Tibial nerve (tissue), 4 donors: Measurements from ENCODE around the gene ZNF653. TPM values are rescaled to one million over a fixed set of nuclear protein-coding genes. Genes with fewer than 3 reads are reported as not detected.

Experiments
- DNase-seq, 2 donors: peaks; one replicate each; pipeline ENCODE4 v3.0.0-alpha.2; 2019; ENCODE audit warnings: low spot score in 2 of 2
- H3K27ac ChIP-seq, 4 donors: fragments of 200-600 bp; sonication (generic) in 3 of 4; one replicate each; pipeline ENCODE4 v1.5.1; 2017 to 2019; ENCODE audit warnings: mild to moderate bottlenecking in 1 of 4
- H3K27me3 ChIP-seq, 2 donors: fragments of 200-600 bp; sonication (generic) in 1 of 2; one replicate each; pipeline versions ENCODE4 v1.5.1 to v1.6.0; 2017 to 2019
- H3K36me3 ChIP-seq, 3 donors: fragments of 200-600 bp; sonication (generic); one replicate each; pipeline ENCODE4 v1.5.1; 2018 to 2019
- H3K4me1 ChIP-seq, 4 donors: fragments of 200-600 bp; sonication (generic) in 3 of 4; one replicate each; pipeline ENCODE4 v1.5.1; 2017 to 2019
- H3K4me3 ChIP-seq, 4 donors: fragments of 200-600 bp; sonication (generic) in 3 of 4; one replicate each; pipeline ENCODE4 v1.5.1; 2017 to 2019; ENCODE audit warnings: mild to moderate bottlenecking in 1 of 4, moderate library complexity in 1 of 4
- H3K9me3 ChIP-seq, 4 donors: fragments of 200-600 bp; sonication (generic) in 3 of 4; one replicate each; pipeline ENCODE4 v1.5.1; 2017 to 2019
- EP300 ChIP-seq, 2 donors: sonication (generic); formaldehyde crosslinking; IDR thresholded peaks; one replicate each; pipeline ENCODE4 v1.6.1; 2017; ENCODE audit warnings: antibody characterized with exemption in 2 of 2, mild to moderate bottlenecking in 1 of 2
- POLR2A ChIP-seq, 2 donors: fragments of 450-650 bp; IDR thresholded peaks; one replicate each; pipeline ENCODE4 v1.6.1; 2017; ENCODE audit warnings: antibody characterized with exemption in 2 of 2, mild to moderate bottlenecking in 2 of 2, moderate library complexity in 2 of 2
- WGBS, 2 donors: methylation state at CpG; one replicate each; pipeline ENCODE4 v1.1.5; 2018; 5-methylcytosine and 5-hydroxymethylcytosine counted together
- total RNA-seq, 4 donors: library from RNA; depleted of rRNA; stranded (reverse); fragments of >200 nt; gene quantifications; one replicate each; pipeline ENCODE4 v1.1.0, GENCODE V29; 2016
- TF ChIP-seq, protein P1 (sequence below), 5 experiments: fragments of 200-600 bp in 3 of 5; fragments of 450-650 bp in 2 of 5; sonication (generic) in 3 of 5; IDR thresholded peaks; one replicate each; pipeline ENCODE4 v1.5.1; 2016 to 2019; ENCODE audit warnings: antibody characterized with exemption in 5 of 5, mild to moderate bottlenecking in 3 of 5, moderate library complexity in 2 of 5

Gene ZNF653
- total RNA-seq, 4 donors from 2014 or later = 7.2 to 22.9 (median 11.7) TPM

- peaks cover 0 to 65% of the 10 kb centered on the region in 2 donors for H3K27me3 ChIP-seq
- no peak overlapping the region for H3K27ac ChIP-seq
- H3K4me3 ChIP-seq = peak overlapping the region; percentile 15 to 46 (median 29)
- WGBS, 2 donors = 5 to 6% methylated on average over 17 to 32 of the region's 58 CpGs
- peaks cover 0 to 5% (median 0%) of the 10 kb centered on the region in 4 donors for H3K9me3 ChIP-seq
- TF ChIP-seq POLR2A (IDR thresholded peaks at IDR 0.05) (no peak), EP300 (IDR thresholded peaks at IDR 0.05) (peak in 1 of 2 donors; percentile 51)
- TF ChIP-seq, protein P1, sequence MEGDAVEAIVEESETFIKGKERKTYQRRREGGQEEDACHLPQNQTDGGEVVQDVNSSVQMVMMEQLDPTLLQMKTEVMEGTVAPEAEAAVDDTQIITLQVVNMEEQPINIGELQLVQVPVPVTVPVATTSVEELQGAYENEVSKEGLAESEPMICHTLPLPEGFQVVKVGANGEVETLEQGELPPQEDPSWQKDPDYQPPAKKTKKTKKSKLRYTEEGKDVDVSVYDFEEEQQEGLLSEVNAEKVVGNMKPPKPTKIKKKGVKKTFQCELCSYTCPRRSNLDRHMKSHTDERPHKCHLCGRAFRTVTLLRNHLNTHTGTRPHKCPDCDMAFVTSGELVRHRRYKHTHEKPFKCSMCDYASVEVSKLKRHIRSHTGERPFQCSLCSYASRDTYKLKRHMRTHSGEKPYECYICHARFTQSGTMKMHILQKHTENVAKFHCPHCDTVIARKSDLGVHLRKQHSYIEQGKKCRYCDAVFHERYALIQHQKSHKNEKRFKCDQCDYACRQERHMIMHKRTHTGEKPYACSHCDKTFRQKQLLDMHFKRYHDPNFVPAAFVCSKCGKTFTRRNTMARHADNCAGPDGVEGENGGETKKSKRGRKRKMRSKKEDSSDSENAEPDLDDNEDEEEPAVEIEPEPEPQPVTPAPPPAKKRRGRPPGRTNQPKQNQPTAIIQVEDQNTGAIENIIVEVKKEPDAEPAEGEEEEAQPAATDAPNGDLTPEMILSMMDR (IDR thresholded peaks at IDR 0.05) = peak; percentile 88 to 98 (median 90)
- DNase-seq = peak; percentile 55 to 71
- H3K4me1 ChIP-seq = peaks cover 0 to 47% (median 22%) of the 10 kb centered on the region in 4 donors
- H3K36me3 ChIP-seq = peaks cover 0 to 45% (median 6%) of the 10 kb centered on the region in 3 donors
Measured at GRCh38 chr19:11482384-11483050, 23.1 kb downstream of the ZNF653 start.

GRCh38 chr19:11481534-11482383 is 23.9 kb downstream of the ZNF653 start:
- peak in 1 of 2 donors; percentile 34 for DNase-seq

GRCh38 chr19:11480715-11481533 is 24.7 kb downstream of the ZNF653 start, which contains the start of gene ELAVL3:
ELAVL3 (minus strand) TSS chr19:11481046; CDS start chr19:11480608, 438 bp downstream.
- no peak for DNase-seq
- Histone ChIP-seq H3K4me3 (peak within 1 kb of the TSS in 1 of 4 donors; percentile 46), H3K9me3 (peaks cover 0 to 5% (median 0%) of the 10 kb centered on the region in 4 donors), H3K36me3 (peaks cover 0 to 29% (median 6%) of the 10 kb centered on the region in 3 donors), H3K4me1 (peaks cover 0 to 47% (median 22%) of the 10 kb centered on the region in 4 donors), H3K27me3 (peaks cover 0 to 65% of the 10 kb centered on the region in 2 donors), H3K27ac (no peak within 1 kb of the TSS)
- WGBS, 2 donors = 18% methylated on average over 19 to 23 of the region's 77 CpGs
- TF ChIP-seq EP300 (IDR thresholded peaks at IDR 0.05) = no peak
- no peak for TF ChIP-seq POLR2A (IDR thresholded peaks at IDR 0.05)
- TF ChIP-seq, protein P1 (IDR thresholded peaks at IDR 0.05) = no peak

More at GRCh38 chr19:11481534-11482383, 23.9 kb downstream of the ZNF653 start:
- H3K4me3 ChIP-seq = peak overlapping the region in 3 of 4 donors; percentile 15 to 46 (median 33)
- H3K27ac ChIP-seq = no peak overlapping the region
- H3K9me3 ChIP-seq = peaks cover 0 to 5% (median 0%) of the 10 kb centered on the region in 4 donors
- H3K36me3 ChIP-seq = peaks cover 0 to 37% (median 6%) of the 10 kb centered on the region in 3 donors
- WGBS, 2 donors = 8 to 9% methylated on average over 7 to 35 of the region's 50 CpGs
- peaks cover 0 to 65% of the 10 kb centered on the region in 2 donors for H3K27me3 ChIP-seq
- peaks cover 0 to 47% (median 22%) of the 10 kb centered on the region in 4 donors for H3K4me1 ChIP-seq
- TF ChIP-seq, protein P1 (IDR thresholded peaks at IDR 0.05) = no peak
- TF ChIP-seq EP300 (IDR thresholded peaks at IDR 0.05) = no peak
- TF ChIP-seq POLR2A (IDR thresholded peaks at IDR 0.05) = no peak

DNA sequence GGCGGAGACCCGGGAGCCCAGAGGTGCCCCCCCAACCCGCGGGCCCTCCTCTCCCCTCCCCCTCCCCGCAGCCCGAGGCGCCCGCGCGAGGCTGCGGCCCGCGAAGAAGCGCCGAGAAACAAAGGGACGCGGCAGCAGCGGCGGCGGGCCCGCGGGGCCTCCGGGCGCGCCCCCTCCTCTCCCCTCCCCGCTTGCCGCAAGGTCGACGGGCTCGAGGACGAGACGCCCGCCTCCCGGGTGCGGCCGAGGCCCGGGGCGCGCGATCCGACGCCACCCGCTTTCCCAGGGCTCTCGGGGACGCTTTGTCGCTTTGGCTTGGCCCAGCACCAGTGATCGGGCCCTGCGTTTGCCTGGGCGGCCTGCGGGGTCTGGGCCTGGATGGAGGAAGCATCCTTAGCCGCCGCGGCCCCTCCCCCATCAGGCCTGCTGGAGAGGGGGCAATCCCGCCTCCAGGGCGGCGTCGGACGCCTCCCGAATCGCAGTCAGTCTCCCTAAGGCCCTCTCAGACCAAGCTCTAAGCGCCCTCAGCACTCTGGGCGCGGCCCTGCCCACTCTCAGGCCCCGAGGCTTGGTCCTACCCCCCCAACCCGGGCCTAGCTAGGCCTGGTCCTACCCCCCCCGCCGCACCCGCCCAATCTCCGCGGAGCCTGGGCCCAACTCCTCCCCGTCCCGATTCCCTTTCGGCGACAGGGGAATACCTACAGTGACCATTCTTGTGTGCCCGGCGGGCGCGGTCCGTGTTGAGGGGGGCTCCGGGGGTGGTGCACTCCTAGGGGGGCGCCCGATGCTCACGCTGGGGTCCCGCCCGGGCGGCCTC is 25.5 kb downstream of the ZNF653 start:
- H3K27me3 ChIP-seq = peaks cover 0 to 61% of the 10 kb centered on the region in 2 donors
- DNase-seq = no peak
- H3K4me1 ChIP-seq = peaks cover 0 to 47% (median 22%) of the 10 kb centered on the region in 4 donors
- H3K4me3 ChIP-seq = peak overlapping the region in 1 of 4 donors; percentile 22
- WGBS, 2 donors = 6 to 8% methylated on average over 36 to 43 of the region's 86 CpGs
- H3K9me3 ChIP-seq = peaks cover 0 to 5% (median 0%) of the 10 kb centered on the region in 4 donors
- TF ChIP-seq, protein P1 (IDR thresholded peaks at IDR 0.05) = no peak
- TF ChIP-seq POLR2A (IDR thresholded peaks at IDR 0.05) = no peak
- no peak for TF ChIP-seq EP300 (IDR thresholded peaks at IDR 0.05)
- peaks cover 0 to 21% (median 6%) of the 10 kb centered on the region in 3 donors for H3K36me3 ChIP-seq
- H3K27ac ChIP-seq = no peak overlapping the region
